GM19324 (cell line): ENCODE data around the gene BBS2.

Source experiments
- ATAC-seq: cut with Tn5 transposase; IDR thresholded peaks from one replicate; pipeline ENCODE4 v1.9.1; 2021; ENCODE audit warnings: mild to moderate bottlenecking, moderate library complexity; ENCODE audit not compliant: unreplicated experiment, low FRiP score

The BBS2 gene

DNA sequence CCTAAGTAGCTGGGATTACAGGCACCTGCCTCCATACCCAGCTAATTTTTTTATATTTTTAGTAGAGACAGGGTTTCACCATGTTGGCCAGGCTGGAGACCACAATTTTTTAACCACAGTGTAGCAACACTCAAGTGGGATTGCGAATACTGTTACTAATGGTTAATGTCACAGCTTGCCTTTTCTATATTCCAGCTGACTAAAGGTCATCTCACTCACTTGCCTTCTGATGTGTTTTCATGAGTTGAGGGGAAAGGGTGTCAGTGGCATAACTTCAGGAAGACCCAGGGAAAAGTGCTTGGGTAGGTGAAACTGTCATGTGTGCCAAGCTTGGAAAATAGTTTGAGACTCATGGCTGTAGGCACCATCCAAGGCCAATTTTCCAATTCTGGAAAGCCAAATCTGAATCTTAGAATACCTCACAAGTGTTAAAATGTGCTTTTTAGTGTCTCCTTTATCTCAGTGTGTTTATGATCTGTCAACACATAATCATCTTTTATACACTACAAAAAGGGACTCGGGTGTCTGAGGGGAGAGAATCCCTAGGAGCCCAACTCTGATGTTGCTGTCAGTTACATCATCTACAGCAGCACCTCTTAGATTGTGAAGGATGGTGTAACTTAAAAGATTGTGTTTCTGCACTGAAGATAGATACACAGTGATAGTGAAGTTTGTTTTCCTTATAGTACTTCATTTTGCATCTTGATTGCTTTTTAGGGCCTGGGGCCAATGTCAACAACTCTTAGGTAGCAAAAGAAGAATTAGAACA lies 41.4 kb downstream of the BBS2 start:
- ATAC-seq: no peak

DNA sequence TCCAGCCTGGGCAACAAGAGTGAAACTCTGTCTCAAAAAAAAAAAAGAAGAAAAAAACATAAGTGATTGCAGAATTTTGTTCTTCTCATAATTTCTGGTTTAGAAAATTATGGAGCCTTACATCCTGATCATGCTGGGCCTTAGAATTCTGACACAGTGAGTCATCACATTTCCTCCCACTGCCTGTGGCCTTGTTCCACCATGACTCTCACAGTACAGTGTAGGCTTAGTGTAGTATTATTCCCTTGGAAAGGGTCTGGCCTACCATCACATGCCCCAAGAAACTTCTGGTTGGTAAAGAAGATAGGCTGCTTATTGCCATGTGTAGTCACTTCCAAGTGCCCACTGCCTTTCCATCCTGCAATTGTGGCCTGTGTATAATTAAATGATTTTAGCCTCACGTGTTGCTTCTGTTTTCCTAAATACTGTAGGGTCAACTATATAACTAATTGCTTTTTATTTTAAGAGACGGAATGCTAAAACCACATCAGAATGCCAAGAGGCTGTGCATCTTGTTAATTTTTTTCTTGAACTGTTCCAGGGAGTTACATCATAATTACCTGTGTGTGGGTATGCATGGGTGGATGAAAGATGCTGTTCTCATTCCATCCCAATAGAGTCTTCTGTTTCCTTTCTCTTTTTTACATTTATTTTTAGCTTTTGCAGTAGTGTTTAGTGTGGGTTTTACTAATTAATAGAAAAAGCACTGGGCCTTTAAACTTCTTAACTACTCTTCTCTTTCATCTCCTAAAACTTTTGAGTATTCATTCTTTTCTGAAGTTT lies 42.5 kb downstream of the BBS2 start:
- ATAC-seq: no peak

DNA sequence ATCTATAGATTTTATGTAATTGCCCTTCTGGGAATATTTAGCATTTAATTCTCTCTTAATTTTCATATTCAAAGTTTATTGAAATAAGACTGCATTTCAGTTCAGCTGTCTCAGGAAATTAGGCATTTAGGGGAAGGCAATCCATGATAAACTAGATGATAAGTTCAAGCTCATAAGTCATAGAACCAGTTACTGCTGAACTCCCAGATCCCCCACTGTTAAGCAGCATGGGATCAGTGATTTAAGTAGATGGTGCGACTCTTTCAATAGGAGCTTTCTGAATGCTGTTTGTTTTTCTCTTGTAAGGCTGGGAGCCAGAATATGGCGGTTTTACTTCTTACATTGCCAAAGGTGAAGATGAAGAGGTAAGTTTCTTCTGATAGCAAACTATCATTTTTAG lies 44.6 kb downstream of the BBS2 start:
- no peak for ATAC-seq

DNA sequence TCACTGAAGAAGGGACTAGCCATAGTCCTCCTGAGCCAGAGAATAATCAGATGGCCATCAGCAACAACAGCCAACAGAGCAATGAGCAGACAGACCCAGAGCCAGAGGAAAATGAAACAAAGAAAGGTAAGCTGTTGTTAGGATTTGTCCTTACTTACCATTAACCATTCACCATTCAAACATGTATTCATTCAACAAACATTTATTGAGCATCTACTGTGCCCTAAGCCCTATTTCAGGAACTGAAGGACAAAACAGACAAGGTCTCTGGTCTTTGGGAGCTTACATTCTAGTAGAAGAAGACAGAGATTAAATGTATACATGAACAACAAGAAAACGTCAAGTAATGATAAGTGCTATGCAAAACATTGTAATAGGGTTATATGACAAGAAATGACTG lies 49.2 kb downstream of the BBS2 start:
- no peak for ATAC-seq

DNA sequence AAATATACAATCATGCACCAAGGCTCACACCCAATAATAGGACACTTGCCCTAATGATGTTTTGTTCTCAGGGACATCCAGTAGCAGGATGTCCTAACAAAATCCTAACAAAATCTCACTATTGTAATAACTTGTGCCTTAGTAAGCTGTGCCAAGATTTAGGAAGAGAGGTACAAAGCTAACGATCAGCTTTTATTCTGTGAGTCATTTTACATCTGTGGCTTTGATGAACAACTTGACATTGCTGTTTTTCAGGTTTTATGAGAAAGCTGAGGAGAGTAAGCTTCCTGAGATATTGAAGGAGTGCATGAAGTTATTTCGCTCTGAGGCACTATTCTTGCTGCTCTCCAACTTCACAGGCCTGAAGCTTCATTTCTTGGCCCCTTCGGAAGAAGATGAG lies 49.6 kb downstream of the BBS2 start:
- no peak for ATAC-seq

DNA sequence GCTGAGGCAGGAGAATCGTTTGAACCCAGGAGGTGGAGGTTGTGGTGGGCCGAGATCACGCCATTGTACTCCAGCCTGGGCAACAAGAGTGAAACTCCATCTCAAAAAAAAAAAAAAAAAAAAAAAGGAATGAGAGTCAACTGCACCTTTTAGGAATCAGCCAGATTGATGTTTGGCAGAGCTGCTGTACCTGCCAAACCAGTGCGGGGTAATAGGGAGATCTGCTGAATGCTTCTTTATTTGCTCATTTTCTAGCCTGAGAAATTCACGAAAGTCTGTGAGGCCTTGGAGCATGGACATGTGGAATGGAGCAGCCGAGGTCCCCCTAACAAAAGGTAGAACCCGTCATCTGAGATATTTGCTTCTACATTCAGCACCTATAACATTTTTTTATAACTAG lies 50.1 kb downstream of the BBS2 start:
- ATAC-seq: no peak

DNA sequence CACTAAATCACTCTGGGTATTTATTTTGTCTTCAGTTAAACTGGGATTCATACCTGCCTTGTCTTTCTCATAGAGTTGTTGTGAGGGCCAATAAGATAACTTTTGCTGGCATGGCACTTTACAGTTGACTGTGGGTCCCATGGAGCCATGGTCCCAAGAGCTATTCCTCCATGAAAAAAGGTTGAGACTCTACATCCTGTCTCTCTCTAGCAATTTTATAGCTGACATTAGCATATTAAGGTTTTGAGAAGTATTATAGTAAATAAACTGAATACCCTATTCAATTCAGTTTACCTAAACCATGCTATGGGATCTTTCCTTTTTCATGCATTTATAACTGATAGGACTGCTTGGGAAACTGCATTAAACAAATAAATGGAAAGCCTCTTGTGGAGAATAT lies 51.0 kb downstream of the BBS2 start:
- no peak for ATAC-seq

DNA sequence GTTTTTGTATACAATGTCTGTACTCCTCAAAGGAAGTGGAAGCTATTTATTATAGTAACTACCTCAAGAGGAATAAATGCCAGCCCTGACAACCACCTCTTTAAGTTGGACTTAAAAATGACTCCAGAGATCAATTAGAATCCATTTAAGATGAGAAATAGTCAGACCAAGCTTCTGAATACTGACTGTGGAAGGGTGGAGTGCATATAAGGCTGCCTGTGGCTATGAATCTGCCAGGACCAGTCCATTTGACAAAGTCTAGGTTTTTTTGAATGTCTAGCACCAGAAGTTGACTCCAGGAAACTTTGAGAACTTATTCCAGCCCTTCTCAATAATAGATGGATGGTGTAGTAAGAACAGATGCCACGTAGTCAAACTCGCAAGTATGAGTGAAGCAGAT lies 53.5 kb downstream of the BBS2 start:
- no peak for ATAC-seq

DNA sequence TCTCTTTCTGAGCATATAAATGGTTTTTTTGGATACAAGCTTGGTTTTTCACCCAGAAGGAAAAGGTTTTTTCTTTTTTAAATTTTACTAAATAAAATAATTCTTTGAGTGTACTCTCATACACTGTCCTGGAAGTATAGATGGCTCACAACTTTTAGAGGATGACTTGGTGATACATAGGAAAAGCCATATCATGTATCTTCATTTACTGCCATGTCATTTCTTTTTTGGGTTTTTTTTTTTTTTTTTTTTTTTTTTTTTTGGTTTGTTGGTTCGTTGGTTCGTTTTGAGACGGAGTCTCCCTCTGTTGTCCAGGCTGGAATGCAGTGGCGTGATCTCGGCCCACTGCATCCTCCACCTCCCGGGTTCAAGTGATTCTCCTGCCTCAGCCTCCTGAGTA lies 56.7 kb downstream of the BBS2 start:
- no peak for ATAC-seq

DNA sequence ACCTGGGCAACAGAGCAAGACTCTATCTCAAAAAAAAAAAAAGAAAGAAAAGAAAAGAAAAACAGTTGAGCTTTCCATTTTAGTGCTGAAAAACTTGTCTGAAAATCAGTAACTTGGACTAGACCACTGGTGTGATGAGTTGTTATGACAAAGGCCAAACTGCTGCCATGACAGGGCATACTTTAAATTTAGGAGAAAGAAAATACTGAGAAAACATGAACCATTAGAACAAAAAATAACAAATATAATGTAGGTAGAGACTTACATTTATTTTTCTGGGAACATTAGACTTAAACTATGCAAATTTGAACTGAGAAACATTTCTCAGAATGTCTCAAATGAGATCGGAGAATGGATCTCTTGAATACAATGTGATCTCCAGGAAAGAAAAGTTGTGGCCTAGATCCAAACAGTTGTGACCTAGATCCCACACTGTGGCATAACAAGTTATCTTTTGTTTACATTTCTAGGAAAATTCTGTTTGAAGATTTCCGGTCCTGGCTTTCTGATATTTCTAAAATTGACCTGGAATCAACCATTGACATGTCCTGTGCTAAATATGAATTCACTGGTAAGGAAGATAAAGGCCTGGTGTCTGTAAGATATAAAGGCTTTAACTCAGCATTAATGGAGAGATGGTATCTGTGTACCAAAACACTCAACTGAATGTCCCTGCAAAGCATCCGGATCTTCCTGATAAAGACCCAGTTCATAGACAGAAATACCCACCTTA lies 57.6 kb downstream of the BBS2 start:
- ATAC-seq: no peak

DNA sequence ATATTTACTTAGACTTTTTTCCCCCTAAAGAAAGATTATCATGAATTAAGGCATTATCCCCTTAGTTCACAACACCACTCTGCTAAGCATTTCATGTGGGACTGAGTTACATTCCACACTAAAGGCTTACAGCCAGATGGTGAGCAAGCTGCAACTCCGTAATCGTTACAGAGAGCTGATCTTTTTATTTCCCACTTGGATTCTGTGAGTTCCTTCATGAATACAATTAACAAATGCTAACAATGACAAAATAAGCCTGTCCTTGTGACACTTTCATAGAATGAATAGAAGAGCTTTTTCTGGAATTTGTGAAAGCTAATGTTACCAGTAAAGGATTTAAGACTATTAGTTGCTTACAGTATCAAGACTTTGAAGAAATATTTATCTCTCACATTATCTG lies 59.7 kb downstream of the BBS2 start:
- no peak for ATAC-seq

DNA sequence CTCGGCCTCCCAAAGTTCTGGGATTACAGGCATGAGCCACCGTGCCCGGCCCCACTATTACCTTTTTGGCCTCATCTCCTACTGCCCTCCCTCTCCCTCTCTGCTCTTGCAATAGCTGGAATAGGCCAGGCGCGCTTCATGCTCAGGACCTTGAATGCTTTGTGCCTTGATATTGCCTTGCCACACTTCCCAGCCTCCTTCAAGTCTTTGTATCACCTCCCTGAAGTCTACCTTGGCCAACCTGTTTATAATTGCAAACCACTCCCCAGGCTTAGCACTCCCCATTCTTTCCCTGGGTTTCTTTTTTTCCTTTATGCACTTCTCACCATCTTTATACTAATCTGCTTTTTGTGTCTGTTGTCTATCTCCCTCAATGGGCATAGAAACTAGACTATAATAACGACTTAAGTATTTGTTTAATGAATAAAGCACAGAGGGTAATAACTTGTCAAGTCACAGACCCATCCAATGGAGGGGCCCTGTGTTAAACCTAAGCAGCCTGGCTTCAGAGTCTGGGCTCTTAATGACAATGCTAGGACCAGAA lies 61.8 kb downstream of the BBS2 start:
- no peak for ATAC-seq

DNA sequence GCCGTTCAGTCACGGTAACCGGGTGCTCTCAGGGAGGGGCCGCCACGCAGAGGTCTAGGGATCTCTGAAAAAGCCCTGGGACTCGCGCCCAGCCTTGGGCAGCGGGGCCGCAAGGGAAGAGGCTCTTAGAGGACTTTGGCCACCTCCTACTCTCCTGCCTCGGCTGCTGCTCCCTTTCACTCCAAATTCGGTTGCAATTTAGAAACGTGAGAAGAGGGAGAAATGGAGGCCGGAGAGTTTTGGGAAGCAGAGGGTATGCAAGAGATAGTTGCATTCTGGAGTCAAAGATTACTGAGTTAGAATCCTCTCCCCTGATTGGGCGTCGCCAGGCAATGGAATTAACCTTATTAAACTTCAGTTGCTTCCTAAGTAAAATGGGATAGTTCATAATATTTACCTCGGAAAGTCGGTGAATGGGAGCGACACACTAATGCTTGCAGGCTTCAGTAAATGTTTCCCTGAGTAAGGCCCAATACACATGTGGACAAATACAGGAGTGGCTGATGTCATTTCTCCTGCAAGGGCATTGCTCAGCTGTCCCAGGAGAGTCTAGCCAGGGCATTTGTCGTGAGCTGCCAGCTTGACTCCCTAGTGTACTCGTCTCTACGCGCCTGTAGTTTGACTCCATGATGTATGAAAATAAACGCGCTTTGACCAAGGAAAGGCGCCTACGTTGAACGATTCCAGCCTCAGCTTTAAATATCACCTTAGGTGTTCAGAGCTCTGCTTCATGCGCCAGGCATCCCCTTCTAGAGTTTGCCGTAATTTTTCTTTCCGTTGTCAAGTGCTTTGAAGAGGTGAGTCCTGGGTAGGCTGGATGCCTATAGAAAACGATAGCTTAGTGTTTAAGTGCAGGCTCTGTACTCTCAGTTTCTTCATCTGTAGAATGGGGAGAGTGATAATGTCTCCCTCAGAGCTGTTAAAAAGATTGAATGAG lies 67.8 kb downstream of the BBS2 start:
- peak; percentile 35 for ATAC-seq

DNA sequence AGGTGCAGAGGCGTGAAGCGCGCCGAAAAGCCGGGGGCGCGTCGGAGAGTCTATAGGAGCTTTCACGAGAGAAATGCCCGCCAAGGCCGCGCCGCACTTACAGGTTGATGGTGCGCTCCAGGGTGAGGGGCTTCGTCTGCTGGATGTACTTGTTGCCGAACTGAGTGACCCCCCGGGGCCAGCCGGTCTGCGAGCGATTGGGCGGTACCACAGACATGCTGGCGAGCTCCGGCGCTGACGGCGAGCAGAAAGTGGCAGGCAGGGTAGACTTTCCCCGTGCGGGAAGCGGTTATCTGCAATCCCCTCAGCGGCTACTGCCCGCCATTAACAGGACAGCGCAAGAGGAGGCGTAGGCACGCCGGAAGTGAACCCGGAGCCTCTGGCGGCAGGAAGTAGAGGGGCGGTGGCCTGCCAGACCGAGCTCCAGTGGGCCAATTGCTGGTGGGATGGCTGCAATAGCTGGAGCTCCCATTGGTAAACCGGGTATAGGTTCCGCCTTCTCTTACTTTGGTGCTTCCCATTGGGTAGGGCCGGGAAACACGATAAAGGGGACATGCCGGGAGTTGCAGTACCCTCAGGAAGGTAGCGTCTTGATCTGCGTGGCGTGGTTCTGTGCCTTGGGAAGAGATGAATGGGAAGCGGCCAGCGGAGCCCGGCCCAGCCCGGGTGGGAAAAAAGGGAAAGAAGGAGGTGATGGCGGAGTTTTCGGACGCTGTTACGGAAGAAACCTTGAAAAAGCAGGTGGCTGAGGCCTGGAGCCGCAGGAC lies 68.7 kb downstream of the BBS2 start, which contains the start of the genes NUDT21 and OGFOD1:
NUDT21 (minus strand) TSS at position 347 of the 767 bp plus-strand sequence; CDS start at position 217, 130 bp downstream.
OGFOD1 (plus strand) TSS at position 569 of the 767 bp plus-strand sequence; CDS start at position 628, 59 bp downstream.
- ATAC-seq: peak; percentile 98

DNA sequence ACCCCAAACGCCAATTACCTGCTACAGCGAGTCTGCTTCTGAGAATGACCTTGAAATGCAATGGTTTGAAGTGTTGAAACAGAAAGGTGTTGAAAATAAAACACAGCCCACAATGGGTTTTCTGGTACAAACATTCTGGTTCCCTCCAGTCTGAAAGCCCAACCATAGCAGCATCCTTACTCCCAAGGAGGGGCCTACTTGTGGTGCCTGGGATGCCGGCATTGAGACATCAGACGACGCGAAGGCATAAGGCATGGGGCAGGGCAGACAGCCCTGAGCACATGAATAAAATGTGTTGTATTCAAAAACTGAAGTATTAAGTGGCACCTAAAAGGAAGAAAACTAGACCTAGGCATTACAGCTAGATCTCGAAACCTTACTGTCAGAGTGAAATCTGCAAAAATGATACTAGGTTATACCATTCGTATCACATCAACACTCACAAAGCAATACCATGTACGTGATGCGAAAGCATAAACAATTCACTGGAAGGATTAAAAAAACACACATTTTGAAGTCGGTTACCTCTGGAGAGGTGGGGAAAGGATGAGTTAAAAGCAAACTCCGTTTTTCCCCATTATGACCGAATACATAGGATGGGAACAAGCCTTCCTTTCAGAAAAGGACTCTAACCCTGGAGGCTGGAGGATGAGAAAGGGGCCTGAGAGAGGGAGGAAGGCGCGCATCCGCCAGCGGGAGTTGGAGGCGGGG lies 69.4 kb downstream of the BBS2 start:
- no peak for ATAC-seq

DNA sequence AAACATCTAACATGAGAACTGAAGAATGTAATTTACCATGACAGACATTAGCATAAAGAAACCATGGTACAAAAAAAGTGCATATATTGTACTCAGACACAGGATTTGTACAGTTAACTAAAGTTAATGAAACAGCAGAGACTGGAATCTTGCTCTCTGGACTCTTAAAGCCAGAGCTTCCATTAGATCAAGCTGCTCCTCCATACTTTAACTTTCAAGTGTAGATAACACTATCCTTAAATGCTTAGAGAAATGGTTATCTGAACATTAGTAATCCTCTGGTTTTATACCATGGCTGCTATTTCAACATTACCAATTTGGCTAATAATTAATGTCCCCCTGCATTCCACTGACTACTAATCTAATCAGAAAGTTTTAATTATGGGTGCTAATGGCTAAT lies 71.8 kb downstream of the BBS2 start:
- ATAC-seq: no peak

DNA sequence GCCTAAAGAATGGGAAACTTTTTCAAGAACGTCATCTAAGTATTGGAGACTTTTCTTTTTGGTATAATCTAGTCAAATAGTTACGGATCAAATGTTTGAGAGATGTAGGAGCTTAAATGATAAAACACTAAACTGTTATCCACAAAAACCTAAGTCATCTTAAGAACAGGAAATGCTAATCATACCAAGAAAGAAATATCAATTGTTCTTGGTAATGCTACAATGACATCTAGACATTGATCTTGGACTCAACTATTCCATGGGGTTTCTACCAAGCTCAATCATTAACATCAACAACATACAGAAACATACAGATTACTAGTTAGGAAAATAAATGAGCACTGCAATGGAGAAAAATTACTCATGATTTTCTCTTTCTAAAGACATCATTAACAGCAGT lies 72.5 kb downstream of the BBS2 start:
- no peak for ATAC-seq

DNA sequence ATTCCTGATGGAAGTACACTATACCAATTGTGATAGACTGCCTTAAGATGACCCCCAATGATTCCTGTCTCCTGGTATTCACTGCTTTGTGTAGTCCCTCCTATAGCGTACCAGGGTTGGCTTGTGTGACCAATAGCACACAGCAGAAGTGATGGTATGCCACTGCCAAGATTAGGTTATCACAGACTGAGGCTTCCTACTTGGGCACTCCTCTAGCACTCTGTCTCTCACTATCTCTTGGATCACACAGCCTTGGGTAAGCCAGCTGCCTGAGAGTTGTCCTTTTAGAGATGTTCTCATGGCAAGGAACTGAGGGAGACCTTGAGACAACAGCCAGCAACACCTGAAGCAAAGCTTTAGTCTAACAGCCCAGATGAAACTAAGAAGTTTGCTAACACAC lies 81.8 kb downstream of the BBS2 start:
- ATAC-seq: no peak
